NCI-H2081 treated with DMSO at 0.1 percent for 48 hours (cell line): ENCODE results near the gene TEAD1.

Experiments
- DNase-seq: peaks from one replicate; lab custom pipeline; 2025; lab: John Stamatoyannopoulos, UW

Gene TEAD1

GRCh38 chr11:12901272-12901671 lies 227.1 kb downstream of the TEAD1 start:
- no peak for DNase-seq

GRCh38 chr11:12901874-12902481 lies 227.8 kb downstream of the TEAD1 start:
- DNase-seq: no peak

GRCh38 chr11:12902791-12903486 lies 228.7 kb downstream of the TEAD1 start:
- DNase-seq: no peak

GRCh38 chr11:12905435-12905834 lies 231.2 kb downstream of the TEAD1 start:
- no peak for DNase-seq

- DNase-seq: no peak
Measured at GRCh38 chr11:12906501-12906900, 232.3 kb downstream of the TEAD1 start.

GRCh38 chr11:12909879-12910278 lies 235.7 kb downstream of the TEAD1 start:
- no peak for DNase-seq

- DNase-seq: no peak
Measured at GRCh38 chr11:12914400-12914912, 240.2 kb downstream of the TEAD1 start.

GRCh38 chr11:12915093-12915492 lies 240.9 kb downstream of the TEAD1 start:
- no peak for DNase-seq

GRCh38 chr11:12917822-12918221 lies 243.6 kb downstream of the TEAD1 start:
- no peak for DNase-seq

GRCh38 chr11:12918667-12919066 lies 244.4 kb downstream of the TEAD1 start:
- DNase-seq: no peak

- DNase-seq: no peak
Measured at GRCh38 chr11:12922418-12922817, 248.2 kb downstream of the TEAD1 start.

GRCh38 chr11:12922980-12923507 lies 248.8 kb downstream of the TEAD1 start:
- no peak for DNase-seq

GRCh38 chr11:12924650-12925049 lies 250.4 kb downstream of the TEAD1 start:
- DNase-seq: no peak

- no peak for DNase-seq
Measured at GRCh38 chr11:12925520-12925919, 251.3 kb downstream of the TEAD1 start.

GRCh38 chr11:12927221-12927620 lies 253.0 kb downstream of the TEAD1 start:
- DNase-seq: no peak

GRCh38 chr11:12927886-12928285 lies 253.7 kb downstream of the TEAD1 start:
- DNase-seq: no peak

- no peak for DNase-seq
Measured at GRCh38 chr11:12930850-12931249, 256.6 kb downstream of the TEAD1 start.

GRCh38 chr11:12932485-12932884 lies 258.3 kb downstream of the TEAD1 start:
- no peak for DNase-seq

- DNase-seq: no peak
Measured at GRCh38 chr11:12936200-12936599, 262.0 kb downstream of the TEAD1 start.

GRCh38 chr11:12938590-12939247 lies 264.5 kb downstream of the TEAD1 start:
- no peak for DNase-seq

- DNase-seq: no peak
Measured at GRCh38 chr11:12941671-12942070, 267.4 kb downstream of the TEAD1 start.

- no peak for DNase-seq
Measured at GRCh38 chr11:12942157-12942556, 267.9 kb downstream of the TEAD1 start.

GRCh38 chr11:12943311-12943710 lies 269.1 kb downstream of the TEAD1 start:
- no peak for DNase-seq
